Measurements from ENCODE around the gene SPATA16.

DNA sequence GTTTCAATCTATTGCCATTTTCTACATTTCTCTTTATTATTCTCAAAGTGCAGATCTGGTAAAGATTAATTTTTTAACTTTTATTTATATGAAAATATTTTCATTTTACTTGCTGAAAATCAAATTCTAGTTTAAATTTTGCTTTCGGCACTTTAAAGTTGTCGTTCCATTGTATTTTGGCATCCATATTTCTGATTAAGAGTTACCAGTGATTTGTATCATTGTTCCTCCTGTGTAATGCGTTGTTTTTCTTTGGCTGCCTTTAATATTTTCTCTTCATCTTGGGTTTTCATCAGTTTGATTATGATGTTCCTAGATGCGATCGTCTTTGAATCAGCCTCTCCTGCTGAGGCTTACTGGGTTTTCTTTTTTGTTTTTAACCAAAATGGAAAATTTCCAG, 97.3 kb downstream of the SPATA16 start:
- TF ChIP-seq ZNF565 (CRISPR knock-in tag; conservative IDR thresholded peaks at IDR 0.05; ENCODE audit: low read depth) (no peak), SNAI2 (CRISPR knock-in tag; IDR thresholded peaks at IDR 0.05) (no peak), ARNTL (CRISPR knock-in tag; IDR thresholded peaks at IDR 0.05; ENCODE audit: borderline replicate concordance, low read depth) (no peak), ZFP3 (CRISPR knock-in tag; IDR thresholded peaks at IDR 0.05) (no peak), RARB (CRISPR knock-in tag; IDR thresholded peaks at IDR 0.05) (no peak), ZC3H10 (CRISPR knock-in tag; IDR thresholded peaks at IDR 0.05) (no peak), ZFP30 (CRISPR knock-in tag; IDR thresholded peaks at IDR 0.05) (no peak), ZNF8 (CRISPR knock-in tag; IDR thresholded peaks at IDR 0.05) (no peak), TCF4 (CRISPR knock-in tag; IDR thresholded peaks at IDR 0.05; ENCODE audit: borderline replicate concordance) (no peak), BACH2 (CRISPR knock-in tag; IDR thresholded peaks at IDR 0.05; ENCODE audit: borderline replicate concordance) (no peak)
- TF ChIP-seq, protein P1, sequence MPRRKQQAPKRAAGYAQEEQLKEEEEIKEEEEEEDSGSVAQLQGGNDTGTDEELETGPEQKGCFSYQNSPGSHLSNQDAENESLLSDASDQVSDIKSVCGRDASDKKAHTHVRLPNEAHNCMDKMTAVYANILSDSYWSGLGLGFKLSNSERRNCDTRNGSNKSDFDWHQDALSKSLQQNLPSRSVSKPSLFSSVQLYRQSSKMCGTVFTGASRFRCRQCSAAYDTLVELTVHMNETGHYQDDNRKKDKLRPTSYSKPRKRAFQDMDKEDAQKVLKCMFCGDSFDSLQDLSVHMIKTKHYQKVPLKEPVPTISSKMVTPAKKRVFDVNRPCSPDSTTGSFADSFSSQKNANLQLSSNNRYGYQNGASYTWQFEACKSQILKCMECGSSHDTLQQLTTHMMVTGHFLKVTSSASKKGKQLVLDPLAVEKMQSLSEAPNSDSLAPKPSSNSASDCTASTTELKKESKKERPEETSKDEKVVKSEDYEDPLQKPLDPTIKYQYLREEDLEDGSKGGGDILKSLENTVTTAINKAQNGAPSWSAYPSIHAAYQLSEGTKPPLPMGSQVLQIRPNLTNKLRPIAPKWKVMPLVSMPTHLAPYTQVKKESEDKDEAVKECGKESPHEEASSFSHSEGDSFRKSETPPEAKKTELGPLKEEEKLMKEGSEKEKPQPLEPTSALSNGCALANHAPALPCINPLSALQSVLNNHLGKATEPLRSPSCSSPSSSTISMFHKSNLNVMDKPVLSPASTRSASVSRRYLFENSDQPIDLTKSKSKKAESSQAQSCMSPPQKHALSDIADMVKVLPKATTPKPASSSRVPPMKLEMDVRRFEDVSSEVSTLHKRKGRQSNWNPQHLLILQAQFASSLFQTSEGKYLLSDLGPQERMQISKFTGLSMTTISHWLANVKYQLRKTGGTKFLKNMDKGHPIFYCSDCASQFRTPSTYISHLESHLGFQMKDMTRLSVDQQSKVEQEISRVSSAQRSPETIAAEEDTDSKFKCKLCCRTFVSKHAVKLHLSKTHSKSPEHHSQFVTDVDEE (CRISPR knock-in tag; IDR thresholded peaks at IDR 0.05), result no peak
- TF ChIP-seq, protein P2, sequence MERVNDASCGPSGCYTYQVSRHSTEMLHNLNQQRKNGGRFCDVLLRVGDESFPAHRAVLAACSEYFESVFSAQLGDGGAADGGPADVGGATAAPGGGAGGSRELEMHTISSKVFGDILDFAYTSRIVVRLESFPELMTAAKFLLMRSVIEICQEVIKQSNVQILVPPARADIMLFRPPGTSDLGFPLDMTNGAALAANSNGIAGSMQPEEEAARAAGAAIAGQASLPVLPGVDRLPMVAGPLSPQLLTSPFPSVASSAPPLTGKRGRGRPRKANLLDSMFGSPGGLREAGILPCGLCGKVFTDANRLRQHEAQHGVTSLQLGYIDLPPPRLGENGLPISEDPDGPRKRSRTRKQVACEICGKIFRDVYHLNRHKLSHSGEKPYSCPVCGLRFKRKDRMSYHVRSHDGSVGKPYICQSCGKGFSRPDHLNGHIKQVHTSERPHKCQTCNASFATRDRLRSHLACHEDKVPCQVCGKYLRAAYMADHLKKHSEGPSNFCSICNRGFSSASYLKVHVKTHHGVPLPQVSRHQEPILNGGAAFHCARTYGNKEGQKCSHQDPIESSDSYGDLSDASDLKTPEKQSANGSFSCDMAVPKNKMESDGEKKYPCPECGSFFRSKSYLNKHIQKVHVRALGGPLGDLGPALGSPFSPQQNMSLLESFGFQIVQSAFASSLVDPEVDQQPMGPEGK (CRISPR knock-in tag; IDR thresholded peaks at IDR 0.05; ENCODE audit: borderline replicate concordance), result no peak
- TF ChIP-seq, protein P3, sequence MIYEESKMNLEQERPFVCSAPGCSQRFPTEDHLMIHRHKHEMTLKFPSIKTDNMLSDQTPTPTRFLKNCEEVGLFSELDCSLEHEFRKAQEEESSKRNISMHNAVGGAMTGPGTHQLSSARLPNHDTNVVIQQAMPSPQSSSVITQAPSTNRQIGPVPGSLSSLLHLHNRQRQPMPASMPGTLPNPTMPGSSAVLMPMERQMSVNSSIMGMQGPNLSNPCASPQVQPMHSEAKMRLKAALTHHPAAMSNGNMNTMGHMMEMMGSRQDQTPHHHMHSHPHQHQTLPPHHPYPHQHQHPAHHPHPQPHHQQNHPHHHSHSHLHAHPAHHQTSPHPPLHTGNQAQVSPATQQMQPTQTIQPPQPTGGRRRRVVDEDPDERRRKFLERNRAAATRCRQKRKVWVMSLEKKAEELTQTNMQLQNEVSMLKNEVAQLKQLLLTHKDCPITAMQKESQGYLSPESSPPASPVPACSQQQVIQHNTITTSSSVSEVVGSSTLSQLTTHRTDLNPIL (CRISPR knock-in tag; IDR thresholded peaks at IDR 0.05; ENCODE audit: low read depth), result no peak
- TF ChIP-seq, protein P4, sequence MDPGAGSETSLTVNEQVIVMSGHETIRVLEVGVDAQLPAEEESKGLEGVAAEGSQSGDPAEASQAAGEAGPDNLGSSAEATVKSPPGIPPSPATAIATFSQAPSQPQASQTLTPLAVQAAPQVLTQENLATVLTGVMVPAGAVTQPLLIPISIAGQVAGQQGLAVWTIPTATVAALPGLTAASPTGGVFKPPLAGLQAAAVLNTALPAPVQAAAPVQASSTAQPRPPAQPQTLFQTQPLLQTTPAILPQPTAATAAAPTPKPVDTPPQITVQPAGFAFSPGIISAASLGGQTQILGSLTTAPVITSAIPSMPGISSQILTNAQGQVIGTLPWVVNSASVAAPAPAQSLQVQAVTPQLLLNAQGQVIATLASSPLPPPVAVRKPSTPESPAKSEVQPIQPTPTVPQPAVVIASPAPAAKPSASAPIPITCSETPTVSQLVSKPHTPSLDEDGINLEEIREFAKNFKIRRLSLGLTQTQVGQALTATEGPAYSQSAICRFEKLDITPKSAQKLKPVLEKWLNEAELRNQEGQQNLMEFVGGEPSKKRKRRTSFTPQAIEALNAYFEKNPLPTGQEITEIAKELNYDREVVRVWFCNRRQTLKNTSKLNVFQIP (CRISPR knock-in tag; IDR thresholded peaks at IDR 0.05; ENCODE audit: borderline replicate concordance, low read depth), result no peak

All from SK-N-SH treated with all-trans-retinoic acid at 6 μM for 48 hours (cell line).